Stimulated activated CD8-positive, alpha-beta memory T cell treated with anti-CD3 and anti-CD28 coated beads, Interleukin-7, amount 100 ng/mL, for 1 hour (primary cell): ENCODE results near the gene SNRNP70.
"Not testable (repeated sequence)": the region's sequence is repeated elsewhere in the genome, so short reads cannot be mapped to it uniquely, and the experiment has no call there.

Experiments used
- DNase-seq, 2 donors: peaks; one replicate each; pipeline ENCODE4 v3.0.0-alpha.2; 2020; ENCODE audit warnings: low read depth in 2 of 2

SNRNP70 gene, protein sequence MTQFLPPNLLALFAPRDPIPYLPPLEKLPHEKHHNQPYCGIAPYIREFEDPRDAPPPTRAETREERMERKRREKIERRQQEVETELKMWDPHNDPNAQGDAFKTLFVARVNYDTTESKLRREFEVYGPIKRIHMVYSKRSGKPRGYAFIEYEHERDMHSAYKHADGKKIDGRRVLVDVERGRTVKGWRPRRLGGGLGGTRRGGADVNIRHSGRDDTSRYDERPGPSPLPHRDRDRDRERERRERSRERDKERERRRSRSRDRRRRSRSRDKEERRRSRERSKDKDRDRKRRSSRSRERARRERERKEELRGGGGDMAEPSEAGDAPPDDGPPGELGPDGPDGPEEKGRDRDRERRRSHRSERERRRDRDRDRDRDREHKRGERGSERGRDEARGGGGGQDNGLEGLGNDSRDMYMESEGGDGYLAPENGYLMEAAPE

GRCh38 chr19:49085020-49085867 lies at the start of gene SNRNP70:
Gene SNRNP70, plus strand, starts transcription at chr19:49085451. Its CDS starts 964 bp downstream, at chr19:49086415.
- DNase-seq: peak; percentile 98

GRCh38 chr19:49036815-49037214 lies 48.4 kb upstream of the SNRNP70 start, which contains the start of gene CGB1:
Gene CGB1, minus strand, starts transcription at chr19:49036895. Its CDS starts 184 bp downstream, at chr19:49036711.
- not testable (repeated sequence) for DNase-seq

DNA sequence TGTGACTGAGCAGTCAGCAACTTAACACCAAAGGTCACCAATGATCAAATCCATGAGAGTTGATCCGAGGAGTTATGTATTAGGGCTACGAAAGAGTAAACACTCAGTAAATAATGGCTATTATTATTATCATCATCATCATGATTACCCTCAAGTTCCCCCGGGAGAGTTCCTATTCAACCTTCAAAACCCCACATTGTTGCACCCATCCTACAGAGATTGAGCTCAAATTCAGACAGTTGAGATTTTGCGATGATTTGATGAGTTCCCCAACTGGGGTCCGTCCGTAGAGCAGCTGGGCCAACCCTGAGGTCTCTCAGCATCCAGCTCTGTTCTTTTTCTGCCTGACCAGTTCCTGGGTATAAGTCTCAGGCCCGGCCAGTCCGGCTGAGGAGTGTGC lies 47.1 kb upstream of the SNRNP70 start:
- DNase-seq: not testable (repeated sequence)

- not testable (repeated sequence) for DNase-seq
Measured at GRCh38 chr19:49038557-49039276, 46.5 kb upstream of the SNRNP70 start.

- not testable (repeated sequence) for DNase-seq
Measured at GRCh38 chr19:49039736-49040135, 45.5 kb upstream of the SNRNP70 start.

DNA sequence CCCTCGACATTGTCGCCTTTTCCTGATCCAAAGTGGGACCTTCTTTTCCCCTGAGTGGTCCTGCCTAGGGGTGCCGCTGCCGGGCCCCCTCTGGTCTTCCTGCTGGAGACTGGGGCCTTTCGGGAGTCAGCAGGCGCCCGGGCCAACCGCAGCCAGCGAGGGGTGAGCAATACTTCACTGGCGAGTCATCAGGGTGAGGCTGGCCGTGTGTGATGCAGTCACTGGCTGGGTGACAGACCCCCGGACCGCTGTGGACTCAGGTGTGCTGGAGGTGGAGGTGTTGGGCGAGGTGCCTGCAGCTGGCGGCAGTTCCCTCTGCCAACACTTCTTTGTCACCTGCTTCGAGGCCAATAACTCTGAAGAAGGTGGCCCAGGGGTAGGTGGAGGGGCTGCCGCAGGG lies 43.1 kb upstream of the SNRNP70 start:
- no peak for DNase-seq

DNA sequence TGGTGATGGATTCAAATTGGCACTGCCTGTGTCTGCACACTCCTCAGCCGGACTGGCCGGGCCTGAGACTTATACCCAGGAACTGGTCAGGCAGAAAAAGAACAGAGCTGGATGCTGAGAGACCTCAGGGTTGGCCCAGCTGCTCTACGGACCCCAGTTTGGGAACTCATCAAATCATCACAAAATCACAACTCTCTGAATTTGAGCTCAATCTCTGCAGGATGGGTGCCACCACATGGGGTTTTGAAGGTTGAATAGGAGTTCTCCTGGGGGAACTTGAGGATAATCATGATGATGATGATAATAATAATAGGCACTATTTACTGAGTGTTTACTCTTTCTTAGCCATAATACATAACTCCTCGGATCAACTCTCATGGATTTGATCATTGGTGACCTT lies 42.6 kb upstream of the SNRNP70 start:
- DNase-seq: not testable (repeated sequence)

GRCh38 chr19:49043548-49043947 lies 41.7 kb upstream of the SNRNP70 start, which contains the start of gene CGB5:
Gene CGB5, plus strand, starts transcription at chr19:49043848. Its CDS starts 362 bp downstream, at chr19:49044210.
- not testable (repeated sequence) for DNase-seq

GRCh38 chr19:49049011-49049410 lies 36.2 kb upstream of the SNRNP70 start, which contains the start of gene CGB8:
Gene CGB8, minus strand, starts transcription at chr19:49049111. Its CDS starts 372 bp downstream, at chr19:49048739.
- DNase-seq: not testable (repeated sequence)

DNA sequence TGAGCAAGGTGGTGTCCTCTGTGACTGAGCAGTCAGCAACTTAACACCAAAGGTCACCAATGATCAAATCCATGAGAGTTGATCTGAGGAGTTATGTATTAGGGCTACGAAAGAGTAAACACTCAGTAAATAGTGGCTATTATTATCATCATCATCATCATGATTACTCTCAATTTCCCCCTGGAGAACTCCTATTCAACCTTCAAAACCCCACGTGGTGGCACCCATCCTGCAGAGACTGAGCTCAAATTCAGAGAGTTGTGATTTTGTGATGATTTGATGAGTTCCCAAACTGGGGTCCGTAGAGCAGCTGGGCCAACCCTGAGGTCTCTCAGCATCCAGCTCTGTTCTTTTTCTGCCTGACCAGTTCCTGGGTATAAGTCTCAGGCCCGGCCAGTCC lies 35.4 kb upstream of the SNRNP70 start:
- not testable (repeated sequence) for DNase-seq

DNA sequence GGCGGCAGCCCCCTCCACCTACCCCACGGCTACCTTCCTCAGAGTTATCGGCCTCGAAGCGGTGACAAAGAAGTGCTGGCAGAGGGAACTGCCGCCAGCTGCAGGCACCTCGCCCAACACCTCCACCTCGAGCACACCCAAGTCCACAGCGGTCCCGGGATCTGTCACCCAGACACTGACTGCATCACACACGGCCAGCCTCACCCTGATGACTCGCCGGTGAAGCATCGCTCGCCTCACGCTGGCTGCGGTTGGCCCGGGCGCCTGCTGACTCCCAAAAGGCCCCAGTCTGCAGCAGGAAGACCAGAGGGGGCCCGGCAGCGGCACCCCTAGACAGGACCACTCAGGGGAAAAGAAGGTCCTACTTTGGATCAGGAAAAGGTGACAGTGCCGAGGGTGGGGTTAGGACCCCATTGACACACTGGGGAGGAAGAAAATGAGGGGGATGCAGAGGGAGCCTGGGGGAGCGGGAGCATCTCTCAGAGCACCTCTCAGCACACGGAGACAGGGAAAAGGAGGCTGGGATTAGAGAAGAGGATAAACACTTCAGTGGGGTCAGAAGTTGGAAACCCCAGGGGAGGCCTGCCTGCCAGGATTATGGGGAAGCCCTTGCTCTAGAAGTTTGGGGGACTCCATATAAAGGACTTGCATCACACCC lies 34.7 kb upstream of the SNRNP70 start:
- DNase-seq: not testable (repeated sequence)

- DNase-seq: peak in 1 of 2 donors; percentile 37
Measured at GRCh38 chr19:49056101-49056901, 28.9 kb upstream of the SNRNP70 start.

- DNase-seq: not testable (repeated sequence)
Measured at GRCh38 chr19:49056902-49057596, 28.2 kb upstream of the SNRNP70 start.

GRCh38 chr19:49057636-49058234 lies 27.5 kb upstream of the SNRNP70 start, which contains the start of gene CGB7:
Gene CGB7, minus strand, starts transcription at chr19:49057749. Its CDS starts 2,374 bp downstream, at chr19:49055375.
- DNase-seq: no peak

GRCh38 chr19:49058562-49058961 lies 26.7 kb upstream of the SNRNP70 start:
- no peak for DNase-seq

GRCh38 chr19:49059053-49059452 lies 26.2 kb upstream of the SNRNP70 start:
- no peak for DNase-seq

GRCh38 chr19:49061000-49061399 lies 24.3 kb upstream of the SNRNP70 start:
- no peak for DNase-seq

- DNase-seq: no peak
Measured at GRCh38 chr19:49061445-49061844, 23.8 kb upstream of the SNRNP70 start.
